ENCODE results near the gene CFAP52.

GRCh38 chr17:9646546-9646885, 70.1 kb downstream of the CFAP52 start:
- TF ChIP-seq POLR2A (IDR thresholded peaks at IDR 0.05) (no peak), CTCF (IDR thresholded peaks at IDR 0.05) (no peak)

Data from Peyer's patch (tissue), 4 donors.